22Rv1 (cell line): ENCODE data around the gene MYG1.

ENCODE experiments used
- ZFX ChIP-seq: fragments of 450-650 bp; IDR thresholded peaks from 2 replicates; pipeline ENCODE4 v1.6.1; 2017; ENCODE audit warnings: antibody characterized with exemption, borderline replicate concordance
- TF ChIP-seq, protein P1 (sequence below): fragments of 450-650 bp; IDR thresholded peaks from 2 replicates; pipeline ENCODE4 v1.5.1; 2017; ENCODE audit warnings: mild to moderate bottlenecking

DNA sequence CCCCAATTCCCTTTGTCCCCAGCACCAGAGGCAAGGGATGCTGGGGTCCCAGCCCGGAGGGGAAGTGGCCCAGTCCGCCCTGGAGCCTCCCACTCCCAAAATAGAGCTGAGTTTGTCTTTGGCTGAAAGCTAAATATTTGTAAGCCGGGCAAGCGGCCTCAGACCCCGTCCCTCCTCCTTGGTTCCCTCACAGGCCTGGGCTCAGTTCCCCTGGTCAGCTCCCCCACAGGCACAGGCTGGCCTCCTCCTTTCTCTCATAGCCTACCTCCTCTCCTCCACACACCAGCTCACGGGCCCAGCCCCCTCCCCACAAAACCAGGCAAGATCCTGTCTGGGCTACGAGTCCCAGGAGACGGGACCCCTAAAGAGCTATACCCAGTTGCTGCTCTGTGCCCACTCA lies 35.3 kb downstream of the MYG1 start:
- TF ChIP-seq, protein P1, sequence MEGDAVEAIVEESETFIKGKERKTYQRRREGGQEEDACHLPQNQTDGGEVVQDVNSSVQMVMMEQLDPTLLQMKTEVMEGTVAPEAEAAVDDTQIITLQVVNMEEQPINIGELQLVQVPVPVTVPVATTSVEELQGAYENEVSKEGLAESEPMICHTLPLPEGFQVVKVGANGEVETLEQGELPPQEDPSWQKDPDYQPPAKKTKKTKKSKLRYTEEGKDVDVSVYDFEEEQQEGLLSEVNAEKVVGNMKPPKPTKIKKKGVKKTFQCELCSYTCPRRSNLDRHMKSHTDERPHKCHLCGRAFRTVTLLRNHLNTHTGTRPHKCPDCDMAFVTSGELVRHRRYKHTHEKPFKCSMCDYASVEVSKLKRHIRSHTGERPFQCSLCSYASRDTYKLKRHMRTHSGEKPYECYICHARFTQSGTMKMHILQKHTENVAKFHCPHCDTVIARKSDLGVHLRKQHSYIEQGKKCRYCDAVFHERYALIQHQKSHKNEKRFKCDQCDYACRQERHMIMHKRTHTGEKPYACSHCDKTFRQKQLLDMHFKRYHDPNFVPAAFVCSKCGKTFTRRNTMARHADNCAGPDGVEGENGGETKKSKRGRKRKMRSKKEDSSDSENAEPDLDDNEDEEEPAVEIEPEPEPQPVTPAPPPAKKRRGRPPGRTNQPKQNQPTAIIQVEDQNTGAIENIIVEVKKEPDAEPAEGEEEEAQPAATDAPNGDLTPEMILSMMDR = no peak
- no peak for TF ChIP-seq ZFX
